Fibroblast of pulmonary artery (primary cell): ENCODE measurements around the gene DSTYK.

ENCODE experiments used
- DNase-seq: peaks from one replicate; pipeline ENCODE4 v3.0.0-alpha.2; 2010; ENCODE audit warnings: low read depth
- H3K4me3 ChIP-seq: replicated peaks from 2 replicates; pipeline ENCODE4 v1.5.1; 2011; ENCODE audit warnings: low read depth, mild to moderate bottlenecking, control low read depth, low read length, moderate library complexity
- TF ChIP-seq, protein P1 (sequence below): IDR thresholded peaks from 2 replicates; pipeline ENCODE4 v1.5.1; 2011; ENCODE audit warnings: mild to moderate bottlenecking, control low read depth, low read length, inconsistent platforms; ENCODE audit errors: missing control alignments

The DSTYK gene

DNA sequence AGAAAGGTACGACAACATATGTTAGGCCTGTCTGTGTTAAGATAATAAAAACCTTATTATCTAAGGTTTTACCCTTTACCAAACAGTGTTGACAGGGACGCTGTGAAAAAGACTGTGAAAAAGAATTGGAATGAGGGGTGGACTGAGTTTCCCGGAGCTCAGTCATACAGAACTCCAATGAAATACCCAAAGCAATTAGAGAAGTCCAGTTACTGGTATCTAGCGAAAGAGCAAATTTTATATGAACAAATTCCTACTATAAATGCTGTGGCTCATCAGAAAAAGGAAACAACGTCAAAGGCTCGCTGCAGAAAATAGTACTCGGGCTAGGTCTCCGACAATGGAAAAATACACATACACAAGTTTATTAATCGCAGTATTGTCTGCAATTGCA is 89.0 kb downstream of the DSTYK start:
- TF ChIP-seq, protein P1, sequence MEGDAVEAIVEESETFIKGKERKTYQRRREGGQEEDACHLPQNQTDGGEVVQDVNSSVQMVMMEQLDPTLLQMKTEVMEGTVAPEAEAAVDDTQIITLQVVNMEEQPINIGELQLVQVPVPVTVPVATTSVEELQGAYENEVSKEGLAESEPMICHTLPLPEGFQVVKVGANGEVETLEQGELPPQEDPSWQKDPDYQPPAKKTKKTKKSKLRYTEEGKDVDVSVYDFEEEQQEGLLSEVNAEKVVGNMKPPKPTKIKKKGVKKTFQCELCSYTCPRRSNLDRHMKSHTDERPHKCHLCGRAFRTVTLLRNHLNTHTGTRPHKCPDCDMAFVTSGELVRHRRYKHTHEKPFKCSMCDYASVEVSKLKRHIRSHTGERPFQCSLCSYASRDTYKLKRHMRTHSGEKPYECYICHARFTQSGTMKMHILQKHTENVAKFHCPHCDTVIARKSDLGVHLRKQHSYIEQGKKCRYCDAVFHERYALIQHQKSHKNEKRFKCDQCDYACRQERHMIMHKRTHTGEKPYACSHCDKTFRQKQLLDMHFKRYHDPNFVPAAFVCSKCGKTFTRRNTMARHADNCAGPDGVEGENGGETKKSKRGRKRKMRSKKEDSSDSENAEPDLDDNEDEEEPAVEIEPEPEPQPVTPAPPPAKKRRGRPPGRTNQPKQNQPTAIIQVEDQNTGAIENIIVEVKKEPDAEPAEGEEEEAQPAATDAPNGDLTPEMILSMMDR: no peak
- H3K4me3 ChIP-seq: peak overlapping the region; percentile 95
- no peak for DNase-seq

DNA sequence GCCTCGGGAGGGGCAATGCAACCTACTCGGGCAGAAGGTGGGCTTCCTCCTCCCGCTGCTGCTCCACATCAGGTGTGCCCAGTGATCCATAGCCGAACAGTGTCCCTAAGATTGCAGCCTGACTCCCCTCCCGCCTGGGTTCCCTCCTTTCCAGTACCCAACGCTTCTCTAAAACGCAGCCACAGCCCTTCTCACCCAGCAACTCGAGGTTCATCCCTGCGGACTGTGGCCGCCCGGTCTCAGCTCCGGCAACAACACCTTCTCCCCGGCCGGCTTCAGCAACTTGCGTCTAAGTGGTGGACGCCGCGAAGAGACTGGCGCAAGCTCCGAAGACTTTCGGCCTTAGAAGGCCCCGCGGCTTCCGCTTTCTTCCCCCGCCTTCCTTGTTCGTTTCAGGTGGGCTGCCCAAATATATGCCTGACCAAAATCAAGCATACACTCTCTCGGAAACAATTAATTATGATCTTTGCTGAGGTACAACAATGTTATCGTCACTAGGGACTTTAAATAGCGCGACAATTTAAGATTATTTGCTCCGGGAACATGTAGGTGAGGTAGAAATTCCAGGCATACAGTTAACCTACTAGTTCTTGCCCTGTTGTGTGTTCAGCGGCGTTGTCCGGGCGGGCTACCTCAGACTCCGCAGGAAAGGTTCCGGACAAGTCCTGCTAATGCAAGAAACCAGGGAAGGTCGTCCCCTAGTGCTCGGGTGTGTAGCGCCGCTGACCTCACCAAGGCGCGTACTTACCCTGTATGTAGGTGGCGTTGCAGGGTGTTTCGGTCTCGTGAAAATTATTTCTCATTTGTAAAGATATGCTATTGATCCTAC is 89.6 kb downstream of the DSTYK start, which contains the start of gene RBBP5:
TSS of gene RBBP5 (minus strand) at position 319 of the 829 bp plus-strand sequence. CDS start at position 214, 105 bp downstream.
- TF ChIP-seq, protein P1: peak; percentile 82
- H3K4me3 ChIP-seq: peak within 1 kb of the TSS; percentile 95
- DNase-seq: peak; percentile 99

DNA sequence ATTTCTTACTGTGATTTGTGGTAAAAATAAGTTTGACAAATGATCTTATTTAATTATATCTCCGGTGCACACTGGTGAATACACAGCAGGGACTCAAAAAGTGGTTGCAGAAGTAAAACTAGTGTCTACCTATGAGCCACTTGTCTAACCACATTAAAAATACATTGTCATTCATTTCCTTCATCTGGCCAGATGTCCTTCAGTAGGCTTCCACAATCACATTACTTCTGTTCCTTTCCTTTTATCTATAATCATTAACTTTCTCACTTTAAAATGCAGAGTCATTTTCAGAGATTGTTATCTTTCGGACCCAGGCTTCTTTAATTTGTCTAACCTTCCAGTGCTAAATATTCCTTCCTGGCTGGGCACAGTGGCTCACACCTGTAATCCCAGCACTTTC is 92.8 kb downstream of the DSTYK start:
- TF ChIP-seq, protein P1: no peak
- no peak overlapping the region for H3K4me3 ChIP-seq
- no peak for DNase-seq

DNA sequence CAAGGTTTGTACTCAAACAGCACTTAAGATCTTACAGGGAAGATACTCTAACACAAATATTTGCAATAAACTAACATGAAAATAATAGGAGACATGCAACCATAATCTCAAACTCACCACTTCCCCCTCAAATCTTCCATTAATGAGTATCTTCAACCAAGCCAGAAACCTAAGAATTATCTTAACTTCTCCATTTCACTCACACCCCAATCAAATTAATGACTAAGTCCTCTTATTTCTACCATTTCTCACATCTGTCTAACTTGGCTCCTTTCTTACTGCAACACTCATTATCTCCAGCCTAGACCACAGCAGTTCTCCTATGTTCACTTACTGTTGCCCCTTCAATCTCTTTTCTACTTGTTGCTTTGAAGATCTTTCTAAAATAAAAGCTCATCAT is 100.1 kb downstream of the DSTYK start:
- H3K4me3 ChIP-seq: no peak overlapping the region
- TF ChIP-seq, protein P1: no peak
- no peak for DNase-seq

DNA sequence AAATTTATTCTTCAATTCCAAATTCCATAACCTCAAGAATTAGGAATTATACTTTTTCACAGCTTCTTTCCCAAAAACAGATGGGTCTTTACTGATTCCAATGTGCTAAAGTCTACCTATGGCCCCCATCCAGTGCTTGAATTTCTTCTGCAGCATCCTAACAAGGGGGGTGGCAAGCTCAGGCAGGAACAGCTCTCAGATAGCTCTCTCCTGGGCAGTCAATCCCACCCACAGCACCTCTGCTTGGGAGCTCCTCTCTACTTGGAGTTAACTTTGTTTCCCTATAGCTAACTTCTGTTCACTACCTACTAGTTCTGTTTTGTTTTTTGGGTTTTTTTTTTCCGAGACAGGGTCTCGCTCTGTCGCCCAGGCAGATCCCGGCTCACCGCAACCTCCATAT is 101.8 kb downstream of the DSTYK start:
- no peak overlapping the region for H3K4me3 ChIP-seq
- DNase-seq: no peak
- TF ChIP-seq, protein P1: no peak

DNA sequence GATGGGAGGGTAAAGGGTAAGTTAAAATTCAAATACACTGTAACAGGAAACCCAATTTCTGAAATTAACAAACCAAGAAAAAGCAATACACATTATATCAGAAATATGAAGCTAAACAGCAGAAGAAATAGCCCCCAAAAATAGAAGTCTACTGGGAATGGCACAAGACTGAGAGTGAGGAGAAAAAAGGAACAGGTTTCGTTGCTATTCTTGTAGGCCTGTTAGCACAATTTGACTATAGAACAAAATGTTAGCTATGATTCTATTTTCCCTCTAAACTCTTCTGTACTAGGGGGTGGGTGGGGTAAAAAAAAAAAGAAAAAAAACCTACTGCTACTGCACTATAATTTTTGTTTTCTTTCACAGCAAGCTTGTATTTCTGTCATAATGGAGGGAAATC is 102.2 kb downstream of the DSTYK start:
- TF ChIP-seq, protein P1: no peak
- H3K4me3 ChIP-seq: no peak overlapping the region
- no peak for DNase-seq

DNA sequence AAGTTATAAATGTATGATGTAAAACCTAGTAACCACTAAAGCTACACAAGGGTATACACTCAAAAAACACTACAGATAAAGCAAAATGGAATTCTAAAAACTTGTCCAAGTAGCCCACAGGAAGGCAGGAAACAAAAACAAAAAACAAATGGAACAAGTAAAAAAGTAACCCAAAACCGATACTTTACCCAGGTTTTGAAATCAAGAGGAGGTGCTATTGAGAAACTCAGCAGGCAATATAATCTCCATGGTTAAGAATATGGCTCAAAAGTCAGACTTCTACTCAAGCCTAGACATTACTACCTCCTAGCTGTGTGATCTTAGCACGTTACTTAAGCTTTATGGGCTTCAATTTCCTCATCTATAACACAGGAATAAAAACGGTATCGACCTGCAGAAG is 103.0 kb downstream of the DSTYK start:
- DNase-seq: no peak
- TF ChIP-seq, protein P1: no peak
- no peak overlapping the region for H3K4me3 ChIP-seq
